Right lobe of liver (tissue), 4 donors: ENCODE measurements around the gene COL28A1.

ENCODE experiments used
- POLR2A ChIP-seq: fragments of 450-650 bp; IDR thresholded peaks from one replicate; pipeline ENCODE4 v1.6.1; 2017; ENCODE audit warnings: antibody characterized with exemption, mild to moderate bottlenecking
- TF ChIP-seq, protein P1 (sequence below), 4 donors: fragments of 200-600 bp in 3 of 4; fragments of 450-650 bp in 1 of 4; IDR thresholded peaks; one replicate each; pipeline versions ENCODE4 v1.5.1 to v1.8.0; 2016 to 2022; ENCODE audit warnings: antibody characterized with exemption in 4 of 4, mild to moderate bottlenecking in 2 of 4
- donor health status: DM: no; HTN: no; CAD: no.
- donor health status: DM: no; HTN: no; CAD: no.
- donor health status: DM: no; HTN: yes; CAD: no.

GRCh38 chr7:7478569-7478968 is 57.1 kb downstream of the COL28A1 start:
- TF ChIP-seq, protein P1, sequence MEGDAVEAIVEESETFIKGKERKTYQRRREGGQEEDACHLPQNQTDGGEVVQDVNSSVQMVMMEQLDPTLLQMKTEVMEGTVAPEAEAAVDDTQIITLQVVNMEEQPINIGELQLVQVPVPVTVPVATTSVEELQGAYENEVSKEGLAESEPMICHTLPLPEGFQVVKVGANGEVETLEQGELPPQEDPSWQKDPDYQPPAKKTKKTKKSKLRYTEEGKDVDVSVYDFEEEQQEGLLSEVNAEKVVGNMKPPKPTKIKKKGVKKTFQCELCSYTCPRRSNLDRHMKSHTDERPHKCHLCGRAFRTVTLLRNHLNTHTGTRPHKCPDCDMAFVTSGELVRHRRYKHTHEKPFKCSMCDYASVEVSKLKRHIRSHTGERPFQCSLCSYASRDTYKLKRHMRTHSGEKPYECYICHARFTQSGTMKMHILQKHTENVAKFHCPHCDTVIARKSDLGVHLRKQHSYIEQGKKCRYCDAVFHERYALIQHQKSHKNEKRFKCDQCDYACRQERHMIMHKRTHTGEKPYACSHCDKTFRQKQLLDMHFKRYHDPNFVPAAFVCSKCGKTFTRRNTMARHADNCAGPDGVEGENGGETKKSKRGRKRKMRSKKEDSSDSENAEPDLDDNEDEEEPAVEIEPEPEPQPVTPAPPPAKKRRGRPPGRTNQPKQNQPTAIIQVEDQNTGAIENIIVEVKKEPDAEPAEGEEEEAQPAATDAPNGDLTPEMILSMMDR (IDR thresholded peaks at IDR 0.05) = no peak
- no peak for TF ChIP-seq POLR2A
